Measurements from ENCODE around the gene HDDC2.
A peak's percentile ranks its signal among the peaks of the same experiment; 100 is the strongest.

HDDC2 gene

GRCh38 chr6:125301435-125302391 is at the start of gene HDDC2:
Gene HDDC2 (minus strand): TSS chr6:125301967. CDS start chr6:125301932, 35 bp downstream.
- peak; percentile 83 for DNase-seq

GRCh38 chr6:125346926-125347563 is 45.3 kb upstream of the HDDC2 start:
- DNase-seq = no peak

- DNase-seq = no peak
Observed at GRCh38 chr6:125346201-125346925, 44.6 kb upstream of the HDDC2 start.

- DNase-seq = no peak
Observed at GRCh38 chr6:125341460-125341859, 39.7 kb upstream of the HDDC2 start.

- DNase-seq = no peak
Observed at GRCh38 chr6:125340991-125341390, 39.2 kb upstream of the HDDC2 start.

- DNase-seq = no peak
Observed at GRCh38 chr6:125340175-125340835, 38.5 kb upstream of the HDDC2 start.

- no peak for DNase-seq
Observed at GRCh38 chr6:125339653-125340052, 37.9 kb upstream of the HDDC2 start.

- no peak for DNase-seq
Observed at GRCh38 chr6:125338381-125338780, 36.6 kb upstream of the HDDC2 start.

GRCh38 chr6:125337706-125338105 is 35.9 kb upstream of the HDDC2 start:
- no peak for DNase-seq

- DNase-seq = no peak
Observed at GRCh38 chr6:125332664-125333063, 30.9 kb upstream of the HDDC2 start.

GRCh38 chr6:125325586-125325985 is 23.8 kb upstream of the HDDC2 start:
- DNase-seq = no peak

- no peak for DNase-seq
Observed at GRCh38 chr6:125323376-125323775, 21.6 kb upstream of the HDDC2 start.

GRCh38 chr6:125316621-125317020 is 14.9 kb upstream of the HDDC2 start:
- no peak for DNase-seq

- no peak for DNase-seq
Observed at GRCh38 chr6:125315548-125315947, 13.8 kb upstream of the HDDC2 start.

GRCh38 chr6:125314009-125314581 is 12.3 kb upstream of the HDDC2 start:
- DNase-seq = peak; percentile 87

GRCh38 chr6:125312950-125313349 is 11.2 kb upstream of the HDDC2 start:
- no peak for DNase-seq

GRCh38 chr6:125312478-125312877 is 10.7 kb upstream of the HDDC2 start:
- DNase-seq = no peak

GRCh38 chr6:125310994-125311649 is 9.4 kb upstream of the HDDC2 start:
- peak; percentile 83 for DNase-seq

- DNase-seq = peak; percentile 69
Observed at GRCh38 chr6:125307964-125308615, 6.3 kb upstream of the HDDC2 start.

GRCh38 chr6:125307150-125307838 is 5.5 kb upstream of the HDDC2 start:
- DNase-seq = peak; percentile 79

- DNase-seq = no peak
Observed at GRCh38 chr6:125306756-125307149, 5.0 kb upstream of the HDDC2 start.

Data from OCI-M1 (cell line).